GM19467 (cell line): ENCODE data around the gene AHNAK.
"Not testable (repeated sequence)": the region's sequence is repeated elsewhere in the genome, so short reads cannot be mapped to it uniquely, and the experiment has no call there.

Source experiments
- ATAC-seq: cut with Tn5 transposase; IDR thresholded peaks from one replicate; pipeline ENCODE4 v1.9.1; 2021; ENCODE audit warnings: mild to moderate bottlenecking, moderate library complexity; ENCODE audit not compliant: unreplicated experiment

AHNAK gene

GRCh38 chr11:62461740-62462507 is 84.7 kb downstream of the AHNAK start:
- ATAC-seq, result no peak

GRCh38 chr11:62459080-62459479 is 87.5 kb downstream of the AHNAK start:
- no peak for ATAC-seq

GRCh38 chr11:62458212-62459002 is 88.2 kb downstream of the AHNAK start:
- ATAC-seq, result no peak

GRCh38 chr11:62457478-62457877 is 89.1 kb downstream of the AHNAK start:
- ATAC-seq, result no peak

GRCh38 chr11:62456630-62457029 is 90.0 kb downstream of the AHNAK start:
- no peak for ATAC-seq

GRCh38 chr11:62452839-62453468 is 93.7 kb downstream of the AHNAK start:
- ATAC-seq, result no peak

- no peak for ATAC-seq
These were observed 94.3 kb downstream of the AHNAK start for GRCh38 chr11:62452261-62452660.

- ATAC-seq, result no peak
These were observed 95.4 kb downstream of the AHNAK start for GRCh38 chr11:62451241-62451621.

GRCh38 chr11:62450543-62451240 is 95.9 kb downstream of the AHNAK start:
- ATAC-seq, result no peak

GRCh38 chr11:62449912-62450311 is 96.7 kb downstream of the AHNAK start:
- not testable (repeated sequence) for ATAC-seq

- no peak for ATAC-seq
These were observed 97.2 kb downstream of the AHNAK start for GRCh38 chr11:62449451-62449851.

- ATAC-seq, result no peak
These were observed 100.5 kb downstream of the AHNAK start for GRCh38 chr11:62446091-62446490.

GRCh38 chr11:62445314-62445740 is 101.3 kb downstream of the AHNAK start:
- ATAC-seq, result no peak

GRCh38 chr11:62444835-62445234 is 101.8 kb downstream of the AHNAK start:
- no peak for ATAC-seq

GRCh38 chr11:62444236-62444833 is 102.3 kb downstream of the AHNAK start:
- no peak for ATAC-seq

- ATAC-seq, result no peak
These were observed 103.0 kb downstream of the AHNAK start for GRCh38 chr11:62443390-62444235.

- ATAC-seq, result no peak
These were observed 106.6 kb downstream of the AHNAK start for GRCh38 chr11:62439785-62440602.

- ATAC-seq, result no peak
These were observed 108.0 kb downstream of the AHNAK start for GRCh38 chr11:62438641-62439040.

- no peak for ATAC-seq
These were observed 109.0 kb downstream of the AHNAK start for GRCh38 chr11:62437616-62438015.
